GM12892 (cell line): ENCODE measurements around the gene P2RY11.

Experiments
- POLR2A ChIP-seq: IDR thresholded peaks from 2 replicates; pipeline ENCODE4 v1.6.1; 2011; ENCODE audit warnings: low read depth, low read length, control low read depth
- POLR2AphosphoS5 ChIP-seq: IDR thresholded peaks from 2 replicates; pipeline ENCODE4 v1.6.1; 2011; ENCODE audit warnings: low read depth, low read length, control low read depth

DNA sequence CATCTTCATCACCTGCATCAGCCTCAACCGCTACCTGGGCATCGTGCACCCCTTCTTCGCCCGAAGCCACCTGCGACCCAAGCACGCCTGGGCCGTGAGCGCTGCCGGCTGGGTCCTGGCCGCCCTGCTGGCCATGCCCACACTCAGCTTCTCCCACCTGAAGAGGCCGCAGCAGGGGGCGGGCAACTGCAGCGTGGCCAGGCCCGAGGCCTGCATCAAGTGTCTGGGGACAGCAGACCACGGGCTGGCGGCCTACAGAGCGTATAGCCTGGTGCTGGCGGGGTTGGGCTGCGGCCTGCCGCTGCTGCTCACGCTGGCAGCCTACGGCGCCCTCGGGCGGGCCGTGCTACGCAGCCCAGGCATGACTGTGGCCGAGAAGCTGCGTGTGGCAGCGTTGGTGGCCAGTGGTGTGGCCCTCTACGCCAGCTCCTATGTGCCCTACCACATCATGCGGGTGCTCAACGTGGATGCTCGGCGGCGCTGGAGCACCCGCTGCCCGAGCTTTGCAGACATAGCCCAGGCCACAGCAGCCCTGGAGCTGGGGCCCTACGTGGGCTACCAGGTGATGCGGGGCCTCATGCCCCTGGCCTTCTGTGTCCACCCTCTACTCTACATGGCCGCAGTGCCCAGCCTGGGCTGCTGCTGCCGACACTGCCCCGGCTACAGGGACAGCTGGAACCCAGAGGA, 2.6 kb downstream of the P2RY11 start:
- TF ChIP-seq POLR2AphosphoS5 (peak; percentile 16; the same call in 1 of the 2 replicates), POLR2A (no peak; the same call in none of the 2 replicates)
